ENCODE measurements around the gene MATCAP1. TPM values are rescaled to one million over a fixed set of nuclear protein-coding genes. Genes with fewer than 3 reads are reported as not detected.

The MATCAP1 gene
- total RNA-seq, 1 donor from 2014 or later, result 14.2 TPM

GRCh38 chr16:67158637-67159600, 24.8 kb downstream of the MATCAP1 start:
- Histone ChIP-seq H3K36me3 (no peaks in the 10 kb centered on the region), H3K4me1 (peaks cover 68% of the 10 kb centered on the region), H3K4me3 (peak overlapping the region; percentile 98), H3K9me3 (replicated peaks) (no peaks in the 10 kb centered on the region), H3K27ac (replicated peaks) (peak overlapping the region; percentile 90), H3K27me3 (ENCODE audit: low read depth) (peaks cover 21% of the 10 kb centered on the region)
- TF ChIP-seq CTCF (IDR thresholded peaks at IDR 0.05; ENCODE audit: borderline replicate concordance), result no peak
- intact Hi-C loops (cut with micrococcal nuclease), result no loop called here
- peak; percentile 36 for DNase-seq

GRCh38 chr16:67157892-67158635, 25.7 kb downstream of the MATCAP1 start:
- no peak for TF ChIP-seq CTCF (IDR thresholded peaks at IDR 0.05; ENCODE audit: borderline replicate concordance)
- Histone ChIP-seq H3K27me3 (ENCODE audit: low read depth) (peaks cover 13% of the 10 kb centered on the region), H3K36me3 (no peaks in the 10 kb centered on the region), H3K4me3 (no peak overlapping the region), H3K9me3 (replicated peaks) (no peaks in the 10 kb centered on the region), H3K4me1 (peaks cover 60% of the 10 kb centered on the region), H3K27ac (replicated peaks) (no peak overlapping the region)
- DNase-seq, result no peak
- intact Hi-C loops (cut with micrococcal nuclease), result no loop called here

GRCh38 chr16:67157106-67157748, 26.5 kb downstream of the MATCAP1 start:
- DNase-seq, result no peak
- no peak overlapping the region for H3K27ac ChIP-seq (replicated peaks)
- H3K36me3 ChIP-seq, result no peaks in the 10 kb centered on the region
- no peak for TF ChIP-seq CTCF (IDR thresholded peaks at IDR 0.05; ENCODE audit: borderline replicate concordance)
- H3K4me3 ChIP-seq, result no peak overlapping the region
- intact Hi-C loops (cut with micrococcal nuclease), result no loop called here
- H3K9me3 ChIP-seq (replicated peaks), result no peaks in the 10 kb centered on the region
- peaks cover 4% of the 10 kb centered on the region for H3K27me3 ChIP-seq (ENCODE audit: low read depth)
- peaks cover 51% of the 10 kb centered on the region for H3K4me1 ChIP-seq

- H3K9me3 ChIP-seq (replicated peaks), result no peaks in the 10 kb centered on the region
- H3K27me3 ChIP-seq (ENCODE audit: low read depth), result no peaks in the 10 kb centered on the region
- TF ChIP-seq CTCF (IDR thresholded peaks at IDR 0.05; ENCODE audit: borderline replicate concordance), result no peak
- H3K4me3 ChIP-seq, result no peak overlapping the region
- peaks cover 45% of the 10 kb centered on the region for H3K4me1 ChIP-seq
- no peak for DNase-seq
- H3K27ac ChIP-seq (replicated peaks), result no peak overlapping the region
- intact Hi-C loops (cut with micrococcal nuclease), result no loop called here
- H3K36me3 ChIP-seq, result no peaks in the 10 kb centered on the region
Observed at GRCh38 chr16:67156143-67156844, 27.5 kb downstream of the MATCAP1 start.
